Smooth muscle cell (in vitro differentiated cells): Measurements from ENCODE around the gene GSG1L. TPM values are rescaled to one million over a fixed set of nuclear protein-coding genes. Genes with fewer than 3 reads are reported as not detected.

Source experiments
- DNase-seq: peaks from one replicate; lab custom pipeline; 2025; ENCODE audit not compliant: unreplicated experiment; lab: John Stamatoyannopoulos, UW
- H2AFZ ChIP-seq: fragments of 200-600 bp; sonication (generic); 2 replicates; pipeline ENCODE4 v1.6.0; 2016; ENCODE audit warnings: antibody characterized with exemption, low read depth, mild to moderate bottlenecking
- H3F3A ChIP-seq: fragments of 200-600 bp; sonication (generic); 2 replicates; pipeline ENCODE4 v1.6.0; 2017; ENCODE audit warnings: antibody characterized with exemption, low read depth
- H3K27ac ChIP-seq: fragments of 200-600 bp; sonication (generic); 2 replicates; pipeline ENCODE4 v1.5.1; 2016; ENCODE audit warnings: low read depth, mild to moderate bottlenecking
- H3K27me3 ChIP-seq: fragments of 200-600 bp; sonication (generic); 2 replicates; pipeline ENCODE4 v1.6.1; 2016; ENCODE audit warnings: low read depth, mild to moderate bottlenecking
- H3K36me3 ChIP-seq: fragments of 200-600 bp; sonication (generic); 2 replicates; pipeline ENCODE4 v1.5.1; 2016; ENCODE audit warnings: low read depth
- H3K4me1 ChIP-seq: fragments of 200-600 bp; sonication (generic); 2 replicates; pipeline ENCODE4 v1.5.1; 2016; ENCODE audit warnings: low read depth
- H3K4me2 ChIP-seq: fragments of 200-600 bp; sonication (generic); 2 replicates; pipeline ENCODE4 v1.6.0; 2016; ENCODE audit warnings: mild to moderate bottlenecking
- H3K4me3 ChIP-seq: fragments of 200-600 bp; sonication (generic); 2 replicates; pipeline ENCODE4 v1.5.1; 2016; ENCODE audit warnings: mild to moderate bottlenecking
- H3K79me2 ChIP-seq: fragments of 200-600 bp; sonication (generic); 2 replicates; pipeline ENCODE4 v1.6.0; 2016; ENCODE audit warnings: low read depth, mild to moderate bottlenecking
- H3K9ac ChIP-seq: fragments of 200-600 bp; sonication (generic); 2 replicates; pipeline ENCODE4 v1.6.0; 2016; ENCODE audit warnings: low read depth
- H3K9me3 ChIP-seq: fragments of 200-600 bp; sonication (generic); replicated peaks from 2 replicates; pipeline ENCODE4 v1.5.1; 2016; ENCODE audit warnings: low read depth
- H4K20me1 ChIP-seq: fragments of 200-600 bp; sonication (generic); 2 replicates; pipeline ENCODE4 v1.6.0; 2016; ENCODE audit warnings: low read depth
- CTCF ChIP-seq: fragments of 200-600 bp; sonication (generic); IDR thresholded peaks from 2 replicates; pipeline ENCODE4 v1.5.1; 2017; ENCODE audit warnings: borderline replicate concordance, mild to moderate bottlenecking, antibody characterized with exemption; ENCODE audit not compliant: insufficient read depth, poor library complexity, severe bottlenecking
- WGBS: methylation state at CpG from one replicate; pipeline ENCODE4 v1.1.7; 2016; ENCODE audit warnings: low lambda C conversion rate; 5-methylcytosine and 5-hydroxymethylcytosine counted together
- polyA plus RNA-seq: library from polyadenylated mRNA; unstranded; fragments of >200 nt; fragmentation: Nextera tagmentation; extraction: Ambion mirVana; gene quantifications from 2 replicates; pipeline ENCODE4 v1.2.1, GENCODE V29; 2016
- total RNA-seq: library from RNA; depleted of rRNA; stranded (reverse); fragments of >200 nt; gene quantifications from 2 replicates; pipeline ENCODE4 v1.2.3, GENCODE V29; 2014

GSG1L gene
- total and polyA plus RNA-seq, 2 experiments from 2014 or later = 0.31 TPM; not detected in 1

GRCh38 chr16:27969574-27969973 is 93.9 kb downstream of the GSG1L start:
- Histone ChIP-seq H3K4me3 (no peak overlapping the region), H3F3A (no peaks in the 10 kb centered on the region), H3K4me1 (no peaks in the 10 kb centered on the region), H3K27ac (no peak overlapping the region), H3K9ac (no peak overlapping the region), H3K9me3 (no peaks in the 10 kb centered on the region), H3K4me2 (no peak overlapping the region), H2AFZ (no peak overlapping the region), H3K27me3 (no peaks in the 10 kb centered on the region), H4K20me1 (no peaks in the 10 kb centered on the region), H3K36me3 (no peaks in the 10 kb centered on the region), H3K79me2 (no peaks in the 10 kb centered on the region)
- DNase-seq = no peak
- no peak for TF ChIP-seq CTCF
- WGBS = 83% methylated on average over 4 of the region's 4 CpGs

GRCh38 chr16:27967169-27967568 is 96.3 kb downstream of the GSG1L start:
- H3K4me3 ChIP-seq = no peak overlapping the region
- H3K9me3 ChIP-seq = no peaks in the 10 kb centered on the region
- H3K4me2 ChIP-seq = no peak overlapping the region
- TF ChIP-seq CTCF = no peak
- no peaks in the 10 kb centered on the region for H3K27me3 ChIP-seq
- no peak overlapping the region for H3K27ac ChIP-seq
- 75% methylated on average over 5 of the region's 5 CpGs for WGBS
- H3K36me3 ChIP-seq = no peaks in the 10 kb centered on the region
- H4K20me1 ChIP-seq = no peaks in the 10 kb centered on the region
- no peak for DNase-seq
- no peaks in the 10 kb centered on the region for H3K79me2 ChIP-seq
- no peaks in the 10 kb centered on the region for H3K4me1 ChIP-seq
- no peak overlapping the region for H2AFZ ChIP-seq
- H3F3A ChIP-seq = no peaks in the 10 kb centered on the region
- H3K9ac ChIP-seq = no peak overlapping the region

- no peak overlapping the region for H2AFZ ChIP-seq
- H3K27ac ChIP-seq = no peak overlapping the region
- H3K27me3 ChIP-seq = no peaks in the 10 kb centered on the region
- H3K4me3 ChIP-seq = no peak overlapping the region
- 91% methylated on average over 4 of the region's 4 CpGs for WGBS
- H3K9ac ChIP-seq = no peak overlapping the region
- no peaks in the 10 kb centered on the region for H4K20me1 ChIP-seq
- H3F3A ChIP-seq = no peaks in the 10 kb centered on the region
- H3K36me3 ChIP-seq = no peaks in the 10 kb centered on the region
- H3K79me2 ChIP-seq = no peaks in the 10 kb centered on the region
- no peaks in the 10 kb centered on the region for H3K9me3 ChIP-seq
- H3K4me2 ChIP-seq = no peak overlapping the region
- H3K4me1 ChIP-seq = no peaks in the 10 kb centered on the region
- DNase-seq = no peak
- TF ChIP-seq CTCF = no peak
Observed at GRCh38 chr16:27966756-27967155, 96.8 kb downstream of the GSG1L start.

- Histone ChIP-seq H3K4me3 (no peak overlapping the region), H3K4me2 (no peak overlapping the region), H4K20me1 (no peaks in the 10 kb centered on the region), H3K27me3 (no peaks in the 10 kb centered on the region), H3K9me3 (no peaks in the 10 kb centered on the region), H3F3A (no peaks in the 10 kb centered on the region), H3K27ac (no peak overlapping the region), H3K9ac (no peak overlapping the region), H3K36me3 (no peaks in the 10 kb centered on the region), H3K4me1 (no peaks in the 10 kb centered on the region), H3K79me2 (no peaks in the 10 kb centered on the region), H2AFZ (no peak overlapping the region)
- no peak for TF ChIP-seq CTCF
- WGBS = 84% methylated on average over 5 of the region's 5 CpGs
- no peak for DNase-seq
Observed at GRCh38 chr16:27965801-27966200, 97.7 kb downstream of the GSG1L start.
